Epithelial cell of esophagus (primary cell): ENCODE results near the gene SORBS1.

ENCODE experiments used
- DNase-seq: peaks from one replicate; pipeline ENCODE4 v3.0.0; 2010; ENCODE audit warnings: low read depth
- H3K4me3 ChIP-seq: 2 replicates; pipeline ENCODE4 v1.5.1; 2011; ENCODE audit warnings: mild to moderate bottlenecking, low read length, control low read depth
- CTCF ChIP-seq: IDR thresholded peaks from 2 replicates; pipeline ENCODE4 v1.5.1; 2011; ENCODE audit warnings: low read depth, mild to moderate bottlenecking, low read length, control low read depth, inconsistent platforms; ENCODE audit not compliant: insufficient read depth; ENCODE audit errors: missing control alignments

SORBS1 gene

GRCh38 chr10:95408983-95409873 is 151.9 kb downstream of the SORBS1 start:
- DNase-seq, result no peak
- TF ChIP-seq CTCF, result no peak

DNA sequence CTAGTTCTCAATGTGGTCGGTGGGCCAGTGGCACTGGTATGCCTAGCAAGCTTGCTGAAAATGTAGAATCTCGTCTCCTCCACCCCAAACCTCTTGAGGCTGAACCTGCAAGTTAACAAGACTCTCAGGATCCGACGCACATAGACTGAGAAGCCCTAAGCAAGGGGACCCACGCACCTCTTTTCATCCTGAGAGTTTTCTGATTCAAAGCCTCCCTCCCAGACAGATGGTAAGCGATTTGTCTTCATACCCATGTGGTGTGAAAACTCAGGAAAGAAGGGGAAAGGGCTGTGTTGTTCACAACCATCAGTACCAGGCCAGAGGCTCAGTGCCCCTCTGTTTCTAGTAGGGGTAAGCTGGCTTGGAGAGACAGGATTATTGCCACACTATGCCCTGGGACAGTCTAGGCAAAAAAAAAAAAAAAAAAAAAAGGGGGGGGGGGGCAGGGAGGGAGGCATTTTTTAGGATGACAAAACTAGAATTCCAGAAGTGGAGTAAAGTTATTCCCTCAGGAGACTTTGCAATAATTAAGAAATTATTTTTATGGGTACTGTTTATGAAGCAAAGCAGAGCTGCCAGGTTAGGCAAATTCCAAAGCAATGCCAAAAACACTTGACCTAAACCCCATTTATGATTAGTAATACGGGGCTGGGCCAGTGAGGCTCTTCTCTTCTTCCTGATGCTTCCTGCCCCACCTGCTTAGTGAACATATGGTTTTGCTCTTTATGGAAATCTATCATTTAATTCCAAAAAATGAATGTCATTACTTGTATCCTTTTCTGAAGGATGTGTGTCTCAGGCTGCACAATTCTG is 152.8 kb downstream of the SORBS1 start:
- DNase-seq, result peak; percentile 54
- TF ChIP-seq CTCF, result no peak
- no peak overlapping the region for H3K4me3 ChIP-seq

More at GRCh38 chr10:95408983-95409873, 151.9 kb downstream of the SORBS1 start:
- no peak overlapping the region for H3K4me3 ChIP-seq

GRCh38 chr10:95407546-95407945 is 153.6 kb downstream of the SORBS1 start:
- H3K4me3 ChIP-seq, result no peak overlapping the region
- DNase-seq, result no peak
- TF ChIP-seq CTCF, result no peak

- peak; percentile 54 for DNase-seq
- H3K4me3 ChIP-seq, result no peak overlapping the region
- TF ChIP-seq CTCF, result no peak
These were observed 154.4 kb downstream of the SORBS1 start for GRCh38 chr10:95406651-95407280.

DNA sequence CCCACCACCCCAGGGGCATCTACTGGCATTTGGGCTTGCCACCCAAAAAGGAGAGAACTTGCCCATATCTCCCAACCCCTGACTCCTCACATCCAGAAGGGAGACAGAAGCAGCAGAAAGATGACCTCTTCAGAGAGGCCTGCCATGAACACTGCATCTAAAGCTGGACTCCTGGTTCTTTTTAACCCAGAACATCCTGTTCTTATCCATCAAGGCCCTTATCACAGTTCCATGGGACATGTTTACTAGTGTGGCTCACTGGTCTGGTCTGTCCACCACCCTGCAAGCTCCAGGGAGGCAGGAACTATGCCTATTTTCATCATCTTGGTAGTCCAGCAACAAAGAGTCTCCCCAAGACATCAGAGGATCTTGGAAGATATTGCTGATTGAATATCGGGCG is 155.5 kb downstream of the SORBS1 start:
- TF ChIP-seq CTCF, result no peak
- DNase-seq, result no peak
- H3K4me3 ChIP-seq, result no peak overlapping the region

DNA sequence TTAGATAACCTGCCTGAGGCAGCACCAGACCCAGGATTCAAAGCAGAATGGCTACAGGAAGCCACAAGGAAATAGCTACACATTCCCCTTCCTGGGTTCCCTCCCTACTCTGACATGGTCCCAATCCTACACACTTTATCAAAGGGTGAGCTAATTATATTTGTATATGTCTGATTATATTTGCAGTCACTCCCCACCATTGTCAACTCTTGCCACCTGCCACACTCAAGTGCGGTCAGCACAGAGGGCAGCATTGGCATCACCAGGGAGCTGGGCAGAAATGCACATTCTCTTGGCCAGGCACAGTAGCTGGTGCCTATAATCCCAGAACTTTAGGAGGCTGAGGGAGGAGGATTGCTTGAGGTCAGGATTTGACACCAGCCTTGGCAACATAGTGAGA is 156.3 kb downstream of the SORBS1 start:
- H3K4me3 ChIP-seq, result no peak overlapping the region
- DNase-seq, result no peak
- no peak for TF ChIP-seq CTCF
